Keratinocyte (primary cell): ENCODE data around the gene NEAT1. TPM values are rescaled to one million over a fixed set of nuclear protein-coding genes. Genes with fewer than 3 reads are reported as not detected.

Experiments
- DNase-seq: peaks from one replicate; pipeline ENCODE4 v3.0.0-alpha.2; 2011; ENCODE audit warnings: low read depth, missing footprints, low spot score
- FAIRE-seq: peaks from 2 replicates; lab custom pipeline; 2011; peaks lifted over from hg19 to GRCh38; lab: Jason Lieb, UNC
- H2AFZ ChIP-seq: 2 replicates; pipeline ENCODE4 v1.6.0; 2012; ENCODE audit warnings: low read length, control low read depth, inconsistent platforms; ENCODE audit not compliant: control insufficient read depth
- H3K27ac ChIP-seq: 2 replicates; pipeline ENCODE4 v1.5.1; 2011; ENCODE audit warnings: low read length; ENCODE audit not compliant: control insufficient read depth, insufficient read depth
- H3K27me3 ChIP-seq: 3 replicates; pipeline ENCODE4 v1.6.0; 2011; ENCODE audit warnings: low read length; ENCODE audit not compliant: control insufficient read depth, insufficient read depth; ENCODE audit errors: extremely low read depth
- H3K36me3 ChIP-seq, 2 experiments: 2 replicates in 1 of 2; 3 replicates in 1 of 2; pipeline ENCODE4 v1.5.1; 2011; ENCODE audit warnings: low read length in 2 of 2, mild to moderate bottlenecking in 1 of 2; ENCODE audit not compliant: control insufficient read depth in 2 of 2, insufficient read depth in 2 of 2; ENCODE audit errors: extremely low read depth in 1 of 2
- H3K4me1 ChIP-seq: 3 replicates; pipeline ENCODE4 v1.5.1; 2011; ENCODE audit warnings: low read length; ENCODE audit not compliant: control insufficient read depth, insufficient read depth; ENCODE audit errors: extremely low read depth
- H3K4me2 ChIP-seq: 3 replicates; pipeline ENCODE4 v1.6.0; 2011; ENCODE audit warnings: low read depth, low read length; ENCODE audit not compliant: control insufficient read depth, insufficient read depth; ENCODE audit errors: extremely low read depth
- H3K4me3 ChIP-seq, 3 experiments: fragments of 200-600 bp in 1 of 3; sonication (generic) in 1 of 3; 2 replicates in 2 of 3; 3 replicates in 1 of 3; pipeline ENCODE4 v1.5.1; 2011 to 2016; ENCODE audit warnings: low read length in 3 of 3, mild to moderate bottlenecking in 3 of 3, control low read depth in 2 of 3, inconsistent platforms in 1 of 3, low read depth in 1 of 3, mixed read lengths in 1 of 3, mixed run types in 1 of 3, moderate library complexity in 1 of 3; ENCODE audit not compliant: control insufficient read depth in 2 of 3, insufficient read depth in 2 of 3; ENCODE audit errors: extremely low read depth in 1 of 3
- H3K79me2 ChIP-seq: 2 replicates; pipeline ENCODE4 v1.6.0; 2012; ENCODE audit warnings: low read length; ENCODE audit not compliant: control insufficient read depth, insufficient read depth
- H3K9ac ChIP-seq: 3 replicates; pipeline ENCODE4 v1.6.0; 2011; ENCODE audit warnings: low read length; ENCODE audit not compliant: control insufficient read depth, insufficient read depth; ENCODE audit errors: extremely low read depth
- H3K9me1 ChIP-seq: 3 replicates; pipeline ENCODE4 v1.6.0; 2011; ENCODE audit warnings: low read length; ENCODE audit not compliant: control insufficient read depth, insufficient read depth; ENCODE audit errors: extremely low read depth
- H3K9me3 ChIP-seq: 2 replicates; pipeline ENCODE4 v1.5.1; 2012; ENCODE audit warnings: low read depth, low read length; ENCODE audit not compliant: control insufficient read depth
- H4K20me1 ChIP-seq: 3 replicates; pipeline ENCODE4 v1.6.0; 2011; ENCODE audit warnings: low read length; ENCODE audit not compliant: control insufficient read depth, insufficient read depth; ENCODE audit errors: extremely low read depth
- EZH2 ChIP-seq: IDR thresholded peaks from one replicate; pipeline ENCODE4 v1.6.1; 2012; ENCODE audit warnings: inconsistent platforms, mild to moderate bottlenecking, low read length, moderate library complexity
- dilution Hi-C: fragments of 300-500 bp; cut with MboI; formaldehyde crosslinking; loops from one replicate; pipeline ENCODE4 v1.7.0; 2020; ENCODE audit warnings: low sequenced_read_pairs; ENCODE audit not compliant: extremely low pct_ligation_motif_present
- polyA plus RNA-seq, 5 experiments: library from polyadenylated mRNA; depleted of rRNA in 3 of 5; stranded (reverse) in 3 of 5; stranded (forward) in 1 of 5; unstranded in 1 of 5; fragments of >200 nt; gene quantifications; 1 replicate in 1 of 5; 2 replicates in 3 of 5; 3 replicates in 1 of 5; pipeline versions ENCODE4 v1.2.1 to v1.2.3, GENCODE V29; 2011 to 2012; ENCODE audit warnings: missing spikeins in 2 of 5, low read depth in 1 of 5, low replicate concordance in 1 of 5
- TF ChIP-seq, protein P1 (sequence below), 3 experiments: IDR thresholded peaks in 1 of 3; conservative IDR thresholded peaks in 1 of 3; optimal IDR thresholded peaks in 1 of 3; 2 replicates in 2 of 3; 3 replicates in 1 of 3; pipeline versions ENCODE3 to v1.5.1; 2011; ENCODE audit warnings: low read length in 3 of 3, mild to moderate bottlenecking in 3 of 3, moderate library complexity in 2 of 3, control low read depth in 1 of 3, inconsistent platforms in 1 of 3; ENCODE audit not compliant: insufficient read depth in 2 of 3; ENCODE audit errors: extremely low read depth in 1 of 3

The NEAT1 gene
- polyA plus RNA-seq, 1 donor (not counting 4 experiments of a cell fraction or from before 2014, with no cell fraction given) = 270 TPM

GRCh38 chr11:65428578-65429067 lies 6.0 kb downstream of the NEAT1 start:
- H3K36me3 ChIP-seq = peaks cover 1 to 23% of the 10 kb centered on the region in 2 experiments

GRCh38 chr11:65429068-65429681 lies 6.6 kb downstream of the NEAT1 start:
- dilution Hi-C loops = no loop called here
- Histone ChIP-seq H3K4me3 (peak overlapping the region in 2 of 3 experiments; percentile 21 to 47), H2AFZ (no peak overlapping the region), H3K4me1 (peaks cover 42% of the 10 kb centered on the region), H3K9me1 (no peaks in the 10 kb centered on the region), H3K79me2 (peaks cover 53% of the 10 kb centered on the region), H3K9me3 (no peaks in the 10 kb centered on the region), H3K4me2 (peak overlapping the region; percentile 96), H3K36me3 (peaks cover 3 to 21% of the 10 kb centered on the region in 2 experiments), H3K27me3 (no peaks in the 10 kb centered on the region), H3K9ac (peak overlapping the region; percentile 100), H3K27ac (peak overlapping the region; percentile 99), H4K20me1 (peaks cover 50% of the 10 kb centered on the region)
- TF ChIP-seq EZH2 = no peak
- TF ChIP-seq, protein P1, sequence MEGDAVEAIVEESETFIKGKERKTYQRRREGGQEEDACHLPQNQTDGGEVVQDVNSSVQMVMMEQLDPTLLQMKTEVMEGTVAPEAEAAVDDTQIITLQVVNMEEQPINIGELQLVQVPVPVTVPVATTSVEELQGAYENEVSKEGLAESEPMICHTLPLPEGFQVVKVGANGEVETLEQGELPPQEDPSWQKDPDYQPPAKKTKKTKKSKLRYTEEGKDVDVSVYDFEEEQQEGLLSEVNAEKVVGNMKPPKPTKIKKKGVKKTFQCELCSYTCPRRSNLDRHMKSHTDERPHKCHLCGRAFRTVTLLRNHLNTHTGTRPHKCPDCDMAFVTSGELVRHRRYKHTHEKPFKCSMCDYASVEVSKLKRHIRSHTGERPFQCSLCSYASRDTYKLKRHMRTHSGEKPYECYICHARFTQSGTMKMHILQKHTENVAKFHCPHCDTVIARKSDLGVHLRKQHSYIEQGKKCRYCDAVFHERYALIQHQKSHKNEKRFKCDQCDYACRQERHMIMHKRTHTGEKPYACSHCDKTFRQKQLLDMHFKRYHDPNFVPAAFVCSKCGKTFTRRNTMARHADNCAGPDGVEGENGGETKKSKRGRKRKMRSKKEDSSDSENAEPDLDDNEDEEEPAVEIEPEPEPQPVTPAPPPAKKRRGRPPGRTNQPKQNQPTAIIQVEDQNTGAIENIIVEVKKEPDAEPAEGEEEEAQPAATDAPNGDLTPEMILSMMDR (optimal IDR thresholded peaks at IDR 0.05 in 1 of 3, IDR thresholded peaks at IDR 0.05 in 1 of 3, conservative IDR thresholded peaks at IDR 0.05 in 1 of 3; ENCODE audit: extremely low read depth in 1 of 3, insufficient read depth in 2 of 3, low read length in 3 of 3) = no peak
- no peak for DNase-seq
- FAIRE-seq = no peak

More at GRCh38 chr11:65428578-65429067, 6.0 kb downstream of the NEAT1 start:
- Histone ChIP-seq H3K27me3 (no peaks in the 10 kb centered on the region), H3K79me2 (peaks cover 56% of the 10 kb centered on the region), H3K9me3 (no peaks in the 10 kb centered on the region), H3K4me1 (peaks cover 42% of the 10 kb centered on the region), H3K9me1 (no peaks in the 10 kb centered on the region), H3K27ac (peak overlapping the region; percentile 99), H4K20me1 (peaks cover 53% of the 10 kb centered on the region), H3K4me2 (peak overlapping the region; percentile 96), H2AFZ (no peak overlapping the region), H3K9ac (peak overlapping the region; percentile 100), H3K4me3 (peak overlapping the region in 2 of 3 experiments; percentile 21 to 97)
- DNase-seq (no peak), FAIRE-seq (no peak)
- TF ChIP-seq, protein P1 (optimal IDR thresholded peaks at IDR 0.05 in 1 of 3, IDR thresholded peaks at IDR 0.05 in 1 of 3, conservative IDR thresholded peaks at IDR 0.05 in 1 of 3; ENCODE audit: extremely low read depth in 1 of 3, insufficient read depth in 2 of 3, low read length in 3 of 3) = no peak
- no peak for TF ChIP-seq EZH2
- dilution Hi-C loops = no loop called here
